IMR-90 (cell line): ENCODE measurements around the gene RAB6A.

Experiments used
- CEBPB ChIP-seq: IDR thresholded peaks from 2 replicates; pipeline ENCODE4 v1.6.1; 2012; ENCODE audit warnings: low read depth, low read length, improper control_type of control experiment
- CHD1 ChIP-seq: IDR thresholded peaks from 2 replicates; pipeline ENCODE4 v1.6.1; 2012; ENCODE audit warnings: low read depth, low read length, improper control_type of control experiment
- MAFK ChIP-seq: IDR thresholded peaks from 2 replicates; pipeline ENCODE4 v1.6.1; 2012; ENCODE audit warnings: low read depth, low read length, improper control_type of control experiment
- MXI1 ChIP-seq: IDR thresholded peaks from 2 replicates; pipeline ENCODE4 v1.6.1; 2012; ENCODE audit warnings: low read depth, mild to moderate bottlenecking, low read length, moderate library complexity, borderline replicate concordance
- POLR2A ChIP-seq: IDR thresholded peaks from 2 replicates; pipeline ENCODE4 v1.6.1; 2012; ENCODE audit warnings: mild to moderate bottlenecking, low read depth, low read length
- RAD21 ChIP-seq: IDR thresholded peaks from 2 replicates; pipeline ENCODE4 v1.6.1; 2012; ENCODE audit warnings: low read length, improper control_type of control experiment
- RFX5 ChIP-seq: IDR thresholded peaks from 2 replicates; pipeline ENCODE4 v1.8.0; 2012; ENCODE audit warnings: low read depth, mild to moderate bottlenecking, low read length, moderate library complexity
- TF ChIP-seq, protein P1 (sequence below): fragments of 150-350 bp; IDR thresholded peaks from 2 replicates; pipeline ENCODE4 v1.6.1; 2017; ENCODE audit warnings: mild to moderate bottlenecking, antibody characterized with exemption, low read length, low read depth
- TF ChIP-seq, protein P2 (sequence below): conservative IDR thresholded peaks from 2 replicates; pipeline ENCODE4 v1.5.1; 2012; ENCODE audit warnings: mild to moderate bottlenecking, low read depth, low read length, improper control_type of control experiment

DNA sequence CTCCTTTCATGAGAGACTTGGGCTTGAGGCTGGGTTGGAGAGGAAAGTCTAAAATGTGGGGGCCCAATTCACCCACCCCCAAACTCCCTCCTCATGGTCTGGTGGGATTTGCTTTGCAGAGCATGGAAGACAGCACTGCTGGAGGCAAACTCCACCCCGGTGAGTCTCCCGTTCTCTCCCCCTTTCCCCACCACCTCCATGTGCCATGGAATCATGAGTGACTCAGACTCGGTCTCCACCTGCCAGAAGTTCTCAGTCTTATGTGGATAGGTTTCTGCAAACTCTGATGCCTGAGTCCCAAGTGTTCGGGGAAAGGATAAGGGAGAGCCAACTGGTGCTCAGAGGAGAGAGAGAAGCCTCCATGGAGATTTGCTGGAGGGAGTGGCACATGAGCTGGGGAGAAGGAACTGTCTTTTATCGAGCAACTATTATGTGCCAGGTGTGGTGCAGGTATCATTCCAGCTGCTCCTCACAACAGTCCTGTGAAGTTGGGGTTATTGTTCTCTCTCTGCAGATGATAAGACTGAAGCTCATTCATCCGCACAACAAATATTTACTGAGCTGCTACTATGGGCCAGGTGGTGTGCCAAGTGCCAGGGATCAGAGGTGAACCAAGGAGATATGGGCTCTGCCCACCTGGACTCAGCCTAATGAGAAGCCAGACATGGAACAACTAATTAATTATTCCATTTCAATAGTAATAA is 107.9 kb downstream of the RAB6A start:
- TF ChIP-seq RFX5 (no peak), MXI1 (no peak), RAD21 (no peak), POLR2A (no peak), CHD1 (no peak), MAFK (no peak), CEBPB (no peak)
- TF ChIP-seq, protein P1, sequence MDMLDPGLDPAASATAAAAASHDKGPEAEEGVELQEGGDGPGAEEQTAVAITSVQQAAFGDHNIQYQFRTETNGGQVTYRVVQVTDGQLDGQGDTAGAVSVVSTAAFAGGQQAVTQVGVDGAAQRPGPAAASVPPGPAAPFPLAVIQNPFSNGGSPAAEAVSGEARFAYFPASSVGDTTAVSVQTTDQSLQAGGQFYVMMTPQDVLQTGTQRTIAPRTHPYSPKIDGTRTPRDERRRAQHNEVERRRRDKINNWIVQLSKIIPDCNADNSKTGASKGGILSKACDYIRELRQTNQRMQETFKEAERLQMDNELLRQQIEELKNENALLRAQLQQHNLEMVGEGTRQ, result no peak
- TF ChIP-seq, protein P2, sequence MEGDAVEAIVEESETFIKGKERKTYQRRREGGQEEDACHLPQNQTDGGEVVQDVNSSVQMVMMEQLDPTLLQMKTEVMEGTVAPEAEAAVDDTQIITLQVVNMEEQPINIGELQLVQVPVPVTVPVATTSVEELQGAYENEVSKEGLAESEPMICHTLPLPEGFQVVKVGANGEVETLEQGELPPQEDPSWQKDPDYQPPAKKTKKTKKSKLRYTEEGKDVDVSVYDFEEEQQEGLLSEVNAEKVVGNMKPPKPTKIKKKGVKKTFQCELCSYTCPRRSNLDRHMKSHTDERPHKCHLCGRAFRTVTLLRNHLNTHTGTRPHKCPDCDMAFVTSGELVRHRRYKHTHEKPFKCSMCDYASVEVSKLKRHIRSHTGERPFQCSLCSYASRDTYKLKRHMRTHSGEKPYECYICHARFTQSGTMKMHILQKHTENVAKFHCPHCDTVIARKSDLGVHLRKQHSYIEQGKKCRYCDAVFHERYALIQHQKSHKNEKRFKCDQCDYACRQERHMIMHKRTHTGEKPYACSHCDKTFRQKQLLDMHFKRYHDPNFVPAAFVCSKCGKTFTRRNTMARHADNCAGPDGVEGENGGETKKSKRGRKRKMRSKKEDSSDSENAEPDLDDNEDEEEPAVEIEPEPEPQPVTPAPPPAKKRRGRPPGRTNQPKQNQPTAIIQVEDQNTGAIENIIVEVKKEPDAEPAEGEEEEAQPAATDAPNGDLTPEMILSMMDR, result no peak
